Measurements from ENCODE around the gene MYL9. TPM values are rescaled to one million over a fixed set of nuclear protein-coding genes. Genes with fewer than 3 reads are reported as not detected.

Gene MYL9
- total RNA-seq, 3 donors from 2014 or later (not counting 1 experiment from before 2014, with no cell fraction given), result 2.7 to 13.5 (median 2.7) TPM

DNA sequence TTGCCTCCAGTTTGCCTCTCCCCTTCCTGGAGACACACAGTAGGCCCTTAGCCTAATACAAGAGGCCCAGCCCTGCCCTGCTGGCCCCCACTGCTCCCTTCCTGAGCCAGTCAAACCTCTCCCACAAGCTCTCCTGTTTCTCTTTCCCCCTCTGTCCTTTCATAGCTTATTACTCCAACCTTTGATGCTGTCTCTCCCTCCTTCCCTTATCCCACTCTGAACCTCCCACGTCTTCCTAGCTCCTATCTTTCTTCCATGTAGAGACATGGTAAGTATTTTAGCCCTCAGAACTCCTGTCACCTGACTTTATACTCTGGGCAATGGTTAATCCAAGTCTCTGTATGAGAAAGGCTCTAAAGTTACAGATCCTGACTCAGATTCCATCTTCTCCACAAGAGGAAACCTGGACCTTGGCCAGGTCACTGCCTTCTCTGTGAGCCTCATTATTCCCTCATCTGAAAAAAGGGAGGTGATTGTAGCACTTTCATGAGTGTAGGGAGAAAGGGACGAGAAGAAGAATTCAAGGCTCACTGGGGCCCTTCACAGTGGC lies 38.8 kb downstream of the MYL9 start:
- Histone ChIP-seq H3K27me3 (ENCODE audit: control insufficient read depth, insufficient read depth, low read length) (no peaks in the 10 kb centered on the region), H3K36me3 (ENCODE audit: control insufficient read depth, insufficient read depth, low read length) (peaks cover 36% of the 10 kb centered on the region), H3K9me3 (ENCODE audit: control insufficient read depth, insufficient read depth, low read length) (no peaks in the 10 kb centered on the region), H3K4me1 (ENCODE audit: control insufficient read depth, insufficient read depth, low read length) (peaks cover 7% of the 10 kb centered on the region), H3K4me3 (ENCODE audit: low read length) (no peak overlapping the region), H3K27ac (ENCODE audit: low read length) (no peak overlapping the region)
- Mint-ChIP-seq H3K9me3 (no peaks in the 10 kb centered on the region), H3K27me3 (ENCODE audit: low read depth in 2 of 2) (no peaks in the 10 kb centered on the region), H3K36me3 (no peaks in the 10 kb centered on the region), H3K4me3 (peak overlapping the region; percentile 47), H3K27ac (peak overlapping the region in 1 of 2 donors; percentile 21), H3K4me1 (peaks cover 8% of the 10 kb centered on the region in 2 donors)
- intact Hi-C loops (cut with micrococcal nuclease), result no loop called here
- WGBS (ENCODE audit: insufficient coverage), result 97% methylated on average over 2 of the region's 2 CpGs
- DNase-seq, result no peak
- TF ChIP-seq CTCF (IDR thresholded peaks at IDR 0.05), result no peak
- no peak for ATAC-seq

GRCh38 chr20:36582322-36582721 lies 41.0 kb downstream of the MYL9 start:
- intact Hi-C loops (cut with micrococcal nuclease), result no loop called here
- peak in 1 of 2 donors; percentile 48 for DNase-seq
- no peaks in the 10 kb centered on the region for H3K27me3 ChIP-seq (ENCODE audit: control insufficient read depth, insufficient read depth, low read length)
- H3K36me3 ChIP-seq (ENCODE audit: control insufficient read depth, insufficient read depth, low read length), result peaks cover 36% of the 10 kb centered on the region
- 58% methylated on average over 3 of the region's 4 CpGs for WGBS (ENCODE audit: insufficient coverage)
- H3K9me3 Mint-ChIP-seq, result no peaks in the 10 kb centered on the region
- H3K27ac Mint-ChIP-seq, result peak overlapping the region; percentile 44 to 54
- no peak for TF ChIP-seq CTCF (IDR thresholded peaks at IDR 0.05)
- H3K27ac ChIP-seq (ENCODE audit: low read length), result no peak overlapping the region
- peak; percentile 32 to 63 (median 37) for ATAC-seq
- H3K27me3 Mint-ChIP-seq (ENCODE audit: low read depth in 2 of 2), result no peaks in the 10 kb centered on the region
- H3K9me3 ChIP-seq (ENCODE audit: control insufficient read depth, insufficient read depth, low read length), result no peaks in the 10 kb centered on the region
- H3K4me3 Mint-ChIP-seq, result no peak overlapping the region
- H3K4me1 Mint-ChIP-seq, result peaks cover 0 to 3% of the 10 kb centered on the region in 2 donors
- H3K36me3 Mint-ChIP-seq, result no peaks in the 10 kb centered on the region
- H3K4me3 ChIP-seq (ENCODE audit: low read length), result no peak overlapping the region
- H3K4me1 ChIP-seq (ENCODE audit: control insufficient read depth, insufficient read depth, low read length), result no peaks in the 10 kb centered on the region

- H3K9me3 Mint-ChIP-seq, result no peaks in the 10 kb centered on the region
- H3K4me1 ChIP-seq (ENCODE audit: control insufficient read depth, insufficient read depth, low read length), result no peaks in the 10 kb centered on the region
- intact Hi-C loops (cut with micrococcal nuclease), result no loop called here
- ATAC-seq (no peak), DNase-seq (no peak)
- no peaks in the 10 kb centered on the region for H3K36me3 Mint-ChIP-seq
- H3K27me3 Mint-ChIP-seq (ENCODE audit: low read depth in 2 of 2), result no peaks in the 10 kb centered on the region
- no peak overlapping the region for H3K4me3 ChIP-seq (ENCODE audit: low read length)
- no peaks in the 10 kb centered on the region for H3K27me3 ChIP-seq (ENCODE audit: control insufficient read depth, insufficient read depth, low read length)
- H3K36me3 ChIP-seq (ENCODE audit: control insufficient read depth, insufficient read depth, low read length), result peaks cover 36% of the 10 kb centered on the region
- H3K27ac Mint-ChIP-seq, result peak overlapping the region; percentile 44 to 54
- H3K4me3 Mint-ChIP-seq, result no peak overlapping the region
- no peak for TF ChIP-seq CTCF (IDR thresholded peaks at IDR 0.05)
- no peaks in the 10 kb centered on the region for H3K9me3 ChIP-seq (ENCODE audit: control insufficient read depth, insufficient read depth, low read length)
- WGBS (ENCODE audit: insufficient coverage), result 92% methylated on average over 4 of the region's 4 CpGs
- H3K27ac ChIP-seq (ENCODE audit: low read length), result no peak overlapping the region
- H3K4me1 Mint-ChIP-seq, result peaks cover 0 to 5% of the 10 kb centered on the region in 2 donors
Observed at GRCh38 chr20:36582821-36583220, 41.5 kb downstream of the MYL9 start.

DNA sequence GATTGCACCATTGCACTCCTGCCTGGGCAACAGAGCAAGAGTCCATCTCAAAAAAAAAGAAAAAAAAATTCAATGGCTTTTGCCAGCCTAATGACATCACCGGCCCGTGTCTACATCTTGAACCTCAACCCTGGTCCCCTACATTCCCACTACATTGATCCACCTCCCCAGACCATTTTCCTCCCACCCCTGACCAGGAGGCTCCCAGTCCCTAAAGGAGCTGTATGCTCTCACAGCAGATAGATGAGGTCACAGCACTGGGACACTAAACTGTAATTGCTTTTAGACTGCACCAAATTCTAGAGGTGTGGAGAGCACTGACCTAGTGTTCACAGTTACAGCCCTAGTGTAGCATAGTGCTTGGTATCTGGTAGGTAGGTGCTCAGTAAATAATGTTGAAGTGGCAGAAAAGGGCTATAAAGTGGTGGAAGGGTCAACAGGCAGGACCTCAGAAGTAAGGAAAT lies 42.7 kb downstream of the MYL9 start:
- intact Hi-C loops (cut with micrococcal nuclease), result no loop called here
- no peak for TF ChIP-seq CTCF (IDR thresholded peaks at IDR 0.05)
- Histone ChIP-seq H3K9me3 (ENCODE audit: control insufficient read depth, insufficient read depth, low read length) (no peaks in the 10 kb centered on the region), H3K36me3 (ENCODE audit: control insufficient read depth, insufficient read depth, low read length) (peaks cover 28% of the 10 kb centered on the region), H3K27me3 (ENCODE audit: control insufficient read depth, insufficient read depth, low read length) (no peaks in the 10 kb centered on the region), H3K4me1 (ENCODE audit: control insufficient read depth, insufficient read depth, low read length) (no peaks in the 10 kb centered on the region), H3K27ac (ENCODE audit: low read length) (no peak overlapping the region), H3K4me3 (ENCODE audit: low read length) (no peak overlapping the region)
- H3K4me3 Mint-ChIP-seq, result no peak overlapping the region
- no peaks in the 10 kb centered on the region for H3K36me3 Mint-ChIP-seq
- H3K4me1 Mint-ChIP-seq, result peaks cover 0 to 11% of the 10 kb centered on the region in 2 donors
- DNase-seq, result no peak
- 97% methylated on average over 2 of the region's 2 CpGs for WGBS (ENCODE audit: insufficient coverage)
- peak overlapping the region in 1 of 2 donors; percentile 26 for H3K27ac Mint-ChIP-seq
- H3K9me3 Mint-ChIP-seq, result no peaks in the 10 kb centered on the region
- no peak for ATAC-seq
- H3K27me3 Mint-ChIP-seq (ENCODE audit: low read depth in 2 of 2), result no peaks in the 10 kb centered on the region
